Activated CD4-positive, alpha-beta T cell treated with anti-CD3 and anti-CD28 coated beads for 36 hours (primary cell): Measurements from ENCODE around the gene FAM177B. TPM values are rescaled to one million over a fixed set of nuclear protein-coding genes. Genes with fewer than 3 reads are reported as not detected.

ENCODE experiments used
- ATAC-seq: fragments of 200-7000 bp; cut with Tn5 transposase; one replicate; pipeline ENCODE4 v1.10.0; 2021; ENCODE audit warnings: mild to moderate bottlenecking, moderate library complexity
- CTCF ChIA-PET: fragments of 350-600 bp; sonication (Branson Sonifier 250); formaldehyde crosslinking; loops from one replicate; lab custom pipeline; 2021; ENCODE audit warnings: antibody characterized with exemption; lab: Charles Lee
- POLR2A ChIA-PET: fragments of 350-600 bp; sonication (Branson Sonifier 250); formaldehyde crosslinking; loops from one replicate; lab custom pipeline; 2021; ENCODE audit warnings: antibody characterized with exemption, inconsistent platforms; lab: Charles Lee
- DNase-seq: peaks from one replicate; pipeline ENCODE4 v3.0.0-alpha.2; 2020
- H3K27ac Mint-ChIP-seq: one replicate; pipeline ENCODE4 v1.8.0; 2021; ENCODE audit warnings: mixed read lengths
- H3K27me3 Mint-ChIP-seq: one replicate; pipeline ENCODE4 v1.8.0; 2021; ENCODE audit warnings: mixed read lengths
- H3K36me3 Mint-ChIP-seq: one replicate; pipeline ENCODE4 v1.8.0; 2021; ENCODE audit warnings: low read depth, mixed read lengths
- H3K4me1 Mint-ChIP-seq: one replicate; pipeline ENCODE4 v1.8.0; 2021; ENCODE audit warnings: mixed read lengths
- H3K4me3 Mint-ChIP-seq: one replicate; pipeline ENCODE4 v1.8.0; 2021; ENCODE audit warnings: mild to moderate bottlenecking, moderate library complexity, mixed read lengths
- H3K9me3 Mint-ChIP-seq: one replicate; pipeline ENCODE4 v1.8.0; 2021; ENCODE audit warnings: low read depth, mixed read lengths
- intact Hi-C, 2 experiments: fragments of 100-400 bp; cut with DNase I in 1 of 2; cut with micrococcal nuclease in 1 of 2; formaldehyde crosslinking; loops; one replicate each; pipeline versions ENCODE4 v1.14.2 to v1.15.1; 2022 to 2024; cut with DNase I, micrococcal nuclease
- total RNA-seq, 2 experiments: library from RNA; stranded (reverse); gene quantifications; one replicate each; pipeline ENCODE4 v1.2.3, GENCODE V29; 2021

FAM177B gene
- not detected for total RNA-seq

GRCh38 chr1:222736972-222737371, at the start of gene FAM177B:
TSS of gene FAM177B (plus strand) at chr1:222737202. CDS start at chr1:222746546, 9,344 bp downstream.
- intact Hi-C loops = loop anchor here in 1 of 2 experiments (5.0 kb wide), 2 partner anchors 345 to 385 kb away; no protein-coding TSS in a partner anchor
- CTCF ChIA-PET = interaction anchor here (1.6 kb wide), 2 partner anchors 10 to 352 kb away, joined by 5 to 6 read pairs; no protein-coding TSS in a partner anchor
- no peaks in the 10 kb centered on the region for H3K9me3 Mint-ChIP-seq

DNA sequence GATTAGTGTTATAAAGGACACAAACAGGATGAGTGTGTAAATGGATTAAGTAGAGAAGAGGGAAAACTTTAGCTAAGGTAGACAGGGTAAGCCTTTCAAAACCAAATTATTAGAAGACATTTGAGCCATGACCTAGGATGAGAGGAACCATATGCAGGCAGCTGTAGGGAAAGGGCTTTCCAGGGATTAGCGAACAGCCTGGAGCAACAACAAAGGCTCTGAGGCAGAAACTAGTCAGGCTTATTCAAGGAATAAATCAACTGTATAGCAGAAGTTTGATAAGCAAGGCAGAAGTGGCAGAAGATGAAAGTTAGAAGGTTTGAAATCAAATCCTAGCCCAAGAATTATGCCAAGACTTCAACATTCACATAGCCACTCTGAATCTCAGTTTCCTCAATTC, 46.0 kb upstream of the FAM177B start:
- DNase-seq (no peak), ATAC-seq (no peak)
- no peak overlapping the region for H3K4me3 Mint-ChIP-seq
- intact Hi-C loops = no loop called here
- no peak overlapping the region for H3K27ac Mint-ChIP-seq
- ChIA-PET CTCF (interaction anchor here (1.0 kb wide), 1 partner anchor 8 kb away, joined by 3 read pairs; no protein-coding TSS in a partner anchor), POLR2A (no interaction called here)
- no peaks in the 10 kb centered on the region for H3K9me3 Mint-ChIP-seq
- peaks cover 8% of the 10 kb centered on the region for H3K36me3 Mint-ChIP-seq
- no peaks in the 10 kb centered on the region for H3K27me3 Mint-ChIP-seq
- H3K4me1 Mint-ChIP-seq = peaks cover 8% of the 10 kb centered on the region

More at GRCh38 chr1:222736972-222737371, at the start of gene FAM177B:
- Mint-ChIP-seq H3K4me1 (peaks cover 8% of the 10 kb centered on the region), H3K27me3 (no peaks in the 10 kb centered on the region), H3K4me3 (no peak within 1 kb of the TSS), H3K27ac (no peak within 1 kb of the TSS), H3K36me3 (peaks cover 17% of the 10 kb centered on the region)
- DNase-seq = no peak
- no peak for ATAC-seq
- POLR2A ChIA-PET = no interaction called here

DNA sequence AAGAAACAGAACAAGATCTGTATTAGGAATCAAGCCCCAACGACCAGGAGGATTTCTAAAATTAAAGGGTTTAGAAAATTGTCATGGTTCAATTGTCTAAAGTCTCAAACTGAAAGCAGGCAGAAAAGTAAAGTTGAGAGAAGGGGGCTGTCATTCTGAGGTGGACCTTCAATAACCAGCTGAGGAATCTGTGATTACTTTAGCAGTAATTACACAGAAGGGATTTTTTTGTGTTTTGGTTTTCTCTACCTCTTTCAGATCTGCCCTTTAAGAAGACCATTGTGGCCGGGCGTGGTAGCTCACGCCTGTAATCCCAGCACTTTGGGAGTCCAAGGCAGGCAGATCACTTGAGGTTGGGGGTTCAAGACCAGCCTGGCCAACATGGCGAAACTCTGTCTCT, 42.1 kb upstream of the FAM177B start:
- POLR2A ChIA-PET = no interaction called here
- Mint-ChIP-seq H3K9me3 (no peaks in the 10 kb centered on the region), H3K27me3 (no peaks in the 10 kb centered on the region), H3K27ac (no peak overlapping the region), H3K4me1 (peaks cover 15% of the 10 kb centered on the region), H3K36me3 (peaks cover 9% of the 10 kb centered on the region), H3K4me3 (no peak overlapping the region)
- DNase-seq = no peak
- intact Hi-C loops = loop anchor here in 1 of 2 experiments (5.0 kb wide), 1 partner anchor 38 kb away; no protein-coding TSS in a partner anchor
- ATAC-seq = no peak
- CTCF ChIA-PET = interaction anchor here (0.7 to 1.9 kb wide), 3 partner anchors 27 to 60 kb away, joined by 3 to 8 read pairs (median 3); no protein-coding TSS in a partner anchor

GRCh38 chr1:222696741-222697140, 40.3 kb upstream of the FAM177B start:
- ATAC-seq = no peak
- no peak overlapping the region for H3K4me3 Mint-ChIP-seq
- DNase-seq = no peak

GRCh38 chr1:222697203-222697602, 39.8 kb upstream of the FAM177B start:
- CTCF ChIA-PET = interaction anchor here (0.8 to 1.6 kb wide), 5 partner anchors 12 to 232 kb away, joined by 3 to 5 read pairs (median 3); no protein-coding TSS in a partner anchor
- Mint-ChIP-seq H3K9me3 (no peaks in the 10 kb centered on the region), H3K36me3 (peaks cover 15% of the 10 kb centered on the region), H3K4me1 (peaks cover 15% of the 10 kb centered on the region), H3K27me3 (no peaks in the 10 kb centered on the region), H3K4me3 (no peak overlapping the region), H3K27ac (no peak overlapping the region)
- ATAC-seq (peak; percentile 74), DNase-seq (no peak)
- POLR2A ChIA-PET = no interaction called here
- intact Hi-C loops = loop anchor here in 1 of 2 experiments (5.0 kb wide), 1 partner anchor 40 kb away; no protein-coding TSS in a partner anchor

More at GRCh38 chr1:222696741-222697140, 40.3 kb upstream of the FAM177B start:
- Mint-ChIP-seq H3K27ac (no peak overlapping the region), H3K27me3 (no peaks in the 10 kb centered on the region), H3K36me3 (peaks cover 14% of the 10 kb centered on the region), H3K9me3 (no peaks in the 10 kb centered on the region), H3K4me1 (peaks cover 15% of the 10 kb centered on the region)
- POLR2A ChIA-PET = no interaction called here
- intact Hi-C loops = loop anchor here in 1 of 2 experiments (5.0 kb wide), 1 partner anchor 39 kb away; no protein-coding TSS in a partner anchor
- CTCF ChIA-PET = no interaction called here

DNA sequence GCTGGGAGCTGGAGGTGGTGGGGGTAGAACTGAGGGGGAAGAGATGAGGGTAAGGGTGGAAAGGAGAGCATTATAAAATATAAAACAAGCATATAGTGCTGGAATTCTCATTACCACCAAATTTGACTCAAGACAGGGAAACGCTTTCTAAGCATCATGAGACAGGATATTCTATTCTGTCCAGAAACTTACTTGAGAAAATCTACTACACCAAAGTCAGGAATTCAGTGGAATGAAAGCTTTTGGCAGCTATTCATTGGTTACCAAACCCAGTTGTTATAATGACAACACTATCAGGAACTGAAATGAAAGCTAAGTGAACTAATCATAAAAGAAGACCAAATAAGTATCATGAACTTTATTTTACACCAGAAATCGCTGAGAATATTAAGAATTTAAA, 39.2 kb upstream of the FAM177B start:
- Mint-ChIP-seq H3K27me3 (no peaks in the 10 kb centered on the region), H3K27ac (no peak overlapping the region), H3K4me3 (no peak overlapping the region), H3K36me3 (peaks cover 18% of the 10 kb centered on the region), H3K4me1 (peaks cover 11% of the 10 kb centered on the region), H3K9me3 (no peaks in the 10 kb centered on the region)
- ChIA-PET CTCF (interaction anchor here (0.6 to 1.6 kb wide), 6 partner anchors 13 to 1144 kb away, joined by 3 to 5 read pairs (median 3); no protein-coding TSS in a partner anchor), POLR2A (no interaction called here)
- intact Hi-C loops = loop anchor here in 1 of 2 experiments (5.0 kb wide), 1 partner anchor 41 kb away; no protein-coding TSS in a partner anchor
- ATAC-seq = no peak
- DNase-seq = no peak

- ChIA-PET CTCF (interaction anchor here (0.9 to 1.8 kb wide), 3 partner anchors 11 to 187 kb away, joined by 3 to 6 read pairs (median 3); no protein-coding TSS in a partner anchor), POLR2A (no interaction called here)
- intact Hi-C loops = no loop called here
- DNase-seq (no peak), ATAC-seq (no peak)
- Mint-ChIP-seq H3K36me3 (peaks cover 33% of the 10 kb centered on the region), H3K4me1 (peaks cover 27% of the 10 kb centered on the region), H3K4me3 (no peak overlapping the region), H3K9me3 (no peaks in the 10 kb centered on the region), H3K27ac (no peak overlapping the region), H3K27me3 (no peaks in the 10 kb centered on the region)
Measured at GRCh38 chr1:222702210-222702609, 34.8 kb upstream of the FAM177B start.

GRCh38 chr1:222704260-222704659, 32.7 kb upstream of the FAM177B start:
- peak overlapping the region; percentile 2 for H3K27ac Mint-ChIP-seq
- peaks cover 32% of the 10 kb centered on the region for H3K4me1 Mint-ChIP-seq
- H3K4me3 Mint-ChIP-seq = no peak overlapping the region
- no peaks in the 10 kb centered on the region for H3K9me3 Mint-ChIP-seq
- DNase-seq (no peak), ATAC-seq (no peak)
- POLR2A ChIA-PET = no interaction called here
- intact Hi-C loops = no loop called here
- CTCF ChIA-PET = interaction anchor here (0.9 kb wide), 1 partner anchor 60 kb away, joined by 3 read pairs; no protein-coding TSS in a partner anchor
- peaks cover 34% of the 10 kb centered on the region for H3K36me3 Mint-ChIP-seq
- no peaks in the 10 kb centered on the region for H3K27me3 Mint-ChIP-seq

GRCh38 chr1:222706815-222707214, 30.2 kb upstream of the FAM177B start:
- no peak for ATAC-seq

DNA sequence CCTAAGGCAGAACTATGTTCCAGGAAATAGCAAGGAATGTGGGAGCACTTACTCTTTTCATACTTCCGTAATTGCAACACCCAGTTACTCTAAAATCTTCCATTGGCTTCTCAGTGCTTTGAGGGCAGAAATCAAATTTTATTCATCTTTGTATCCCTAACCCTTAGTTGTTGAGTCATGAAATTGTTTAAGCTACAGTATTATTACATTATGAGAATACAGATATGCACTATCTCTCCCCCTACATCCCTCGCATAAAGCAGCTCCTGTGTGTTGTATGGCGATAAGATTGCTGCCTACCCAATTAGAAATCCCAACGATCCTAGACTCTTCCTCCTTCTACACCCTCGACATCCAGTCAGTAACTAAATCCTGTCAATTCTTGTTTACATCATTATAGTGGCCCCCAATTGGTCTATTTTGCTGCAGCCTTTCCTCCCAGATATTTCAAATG, 27.3 kb upstream of the FAM177B start:
- ATAC-seq (no peak), DNase-seq (no peak)
- POLR2A ChIA-PET = no interaction called here
- Mint-ChIP-seq H3K9me3 (no peaks in the 10 kb centered on the region), H3K27me3 (no peaks in the 10 kb centered on the region), H3K36me3 (peaks cover 28% of the 10 kb centered on the region), H3K4me1 (peaks cover 41% of the 10 kb centered on the region), H3K4me3 (peak overlapping the region; percentile 6), H3K27ac (peak overlapping the region; percentile 10)
- CTCF ChIA-PET = interaction anchor here (0.8 kb wide), 1 partner anchor 115 kb away, joined by 3 read pairs; no protein-coding TSS in a partner anchor
- intact Hi-C loops = loop anchor here (5.0 to 10.0 kb wide), 2 partner anchors 125 to 982 kb away; partner anchors contain the start of gene TAF1A (in 1 of the 2)

More at GRCh38 chr1:222706815-222707214, 30.2 kb upstream of the FAM177B start:
- Mint-ChIP-seq H3K4me3 (no peak overlapping the region), H3K9me3 (no peaks in the 10 kb centered on the region), H3K27ac (no peak overlapping the region), H3K36me3 (peaks cover 34% of the 10 kb centered on the region), H3K27me3 (no peaks in the 10 kb centered on the region), H3K4me1 (peaks cover 43% of the 10 kb centered on the region)
- CTCF ChIA-PET = no interaction called here
- POLR2A ChIA-PET = no interaction called here
- intact Hi-C loops = no loop called here
- no peak for DNase-seq
